ENCODE results near the gene FAM174B. TPM values are rescaled to one million over a fixed set of nuclear protein-coding genes. Genes with fewer than 3 reads are reported as not detected.

The FAM174B gene
- total and polyA plus RNA-seq, 8 donors, result 14.6 to 54.0 (median 31.0) TPM

GRCh38 chr15:92605225-92605944 lies 50.2 kb downstream of the FAM174B start:
- no peaks in the 10 kb centered on the region for H3K36me3 ChIP-seq
- intact Hi-C loops (cut with DNase I; ENCODE audit: low total_unique reads), result loop anchor here (10.0 kb wide), 1 partner anchor 71 kb away; no protein-coding TSS in a partner anchor
- H3K4me3 ChIP-seq, result no peak overlapping the region
- 70 to 80% (median 76%) methylated on average over 14 of the region's 14 CpGs for WGBS, 5 donors
- H3K27ac ChIP-seq, result no peak overlapping the region
- H3K9me3 ChIP-seq, result no peaks in the 10 kb centered on the region
- peaks cover 4 to 10% (median 7%) of the 10 kb centered on the region in 4 donors for H3K4me1 ChIP-seq
- H3K27me3 ChIP-seq, result no peaks in the 10 kb centered on the region
- TF ChIP-seq POLR2A (IDR thresholded peaks at IDR 0.05) (no peak), EP300 (IDR thresholded peaks at IDR 0.05) (no peak), POLR2AphosphoS5 (IDR thresholded peaks at IDR 0.05) (no peak), CTCF (IDR thresholded peaks at IDR 0.05) (no peak)
- DNase-seq, result no peak

- 71 to 79% (median 79%) methylated on average over 5 of the region's 5 CpGs for WGBS, 5 donors
- Histone ChIP-seq H3K9me3 (no peaks in the 10 kb centered on the region), H3K27ac (peak overlapping the region in 1 of 5 donors; percentile 5), H3K36me3 (no peaks in the 10 kb centered on the region), H3K4me3 (no peak overlapping the region), H3K4me1 (peaks cover 0 to 10% (median 7%) of the 10 kb centered on the region in 4 donors), H3K27me3 (no peaks in the 10 kb centered on the region)
- TF ChIP-seq EP300 (IDR thresholded peaks at IDR 0.05) (no peak), POLR2AphosphoS5 (IDR thresholded peaks at IDR 0.05) (no peak), CTCF (IDR thresholded peaks at IDR 0.05) (no peak), POLR2A (IDR thresholded peaks at IDR 0.05) (no peak)
- intact Hi-C loops (cut with DNase I; ENCODE audit: low total_unique reads), result loop anchor here (10.0 kb wide), 1 partner anchor 69 kb away; no protein-coding TSS in a partner anchor
- no peak for DNase-seq
Measured at GRCh38 chr15:92603743-92604470, 51.7 kb downstream of the FAM174B start.

- peak overlapping the region in 1 of 5 donors; percentile 5 for H3K27ac ChIP-seq
- no peak overlapping the region for H3K4me3 ChIP-seq
- no peaks in the 10 kb centered on the region for H3K36me3 ChIP-seq
- H3K9me3 ChIP-seq, result no peaks in the 10 kb centered on the region
- no peaks in the 10 kb centered on the region for H3K27me3 ChIP-seq
- no peak for TF ChIP-seq POLR2A (IDR thresholded peaks at IDR 0.05)
- no peak for TF ChIP-seq EP300 (IDR thresholded peaks at IDR 0.05)
- TF ChIP-seq POLR2AphosphoS5 (IDR thresholded peaks at IDR 0.05), result no peak
- TF ChIP-seq CTCF (IDR thresholded peaks at IDR 0.05), result no peak
- DNase-seq, result no peak
- H3K4me1 ChIP-seq, result peaks cover 0 to 10% (median 7%) of the 10 kb centered on the region in 4 donors
- intact Hi-C loops (cut with DNase I; ENCODE audit: low total_unique reads), result loop anchor here (10.0 kb wide), 1 partner anchor 68 kb away; no protein-coding TSS in a partner anchor
- 91 to 98% (median 94%) methylated on average over 4 to 5 of the region's 5 CpGs for WGBS, 5 donors
Measured at GRCh38 chr15:92603278-92603677, 52.3 kb downstream of the FAM174B start.

- intact Hi-C loops (cut with DNase I; ENCODE audit: low total_unique reads), result loop anchor here (10.0 kb wide), 1 partner anchor 67 kb away; no protein-coding TSS in a partner anchor
- DNase-seq, result no peak
- 42 to 68% (median 57%) methylated on average over 2 of the region's 2 CpGs for WGBS, 5 donors
- H3K4me3 ChIP-seq, result no peak overlapping the region
- peak overlapping the region in 1 of 5 donors; percentile 5 for H3K27ac ChIP-seq
- TF ChIP-seq CTCF (IDR thresholded peaks at IDR 0.05) (no peak), POLR2AphosphoS5 (IDR thresholded peaks at IDR 0.05) (no peak), POLR2A (IDR thresholded peaks at IDR 0.05) (no peak), EP300 (IDR thresholded peaks at IDR 0.05) (no peak)
- H3K36me3 ChIP-seq, result no peaks in the 10 kb centered on the region
- no peaks in the 10 kb centered on the region for H3K27me3 ChIP-seq
- peaks cover 0 to 10% (median 7%) of the 10 kb centered on the region in 4 donors for H3K4me1 ChIP-seq
- no peaks in the 10 kb centered on the region for H3K9me3 ChIP-seq
Measured at GRCh38 chr15:92602267-92602593, 53.3 kb downstream of the FAM174B start.

Data from stomach (tissue), 9 donors.